Activated CD4-positive, alpha-beta T cell treated with anti-CD3 and anti-CD28 coated beads for 36 hours (primary cell): Measurements from ENCODE around the gene UBXN2A. TPM values are rescaled to one million over a fixed set of nuclear protein-coding genes. Genes with fewer than 3 reads are reported as not detected.
"Not testable (repeated sequence)": the region's sequence is repeated elsewhere in the genome, so short reads cannot be mapped to it uniquely, and the experiment has no call there.

Source experiments
- ATAC-seq: fragments of 200-7000 bp; cut with Tn5 transposase; one replicate; pipeline ENCODE4 v1.10.0; 2021; ENCODE audit warnings: mild to moderate bottlenecking, moderate library complexity
- CTCF ChIA-PET: fragments of 350-600 bp; sonication (Branson Sonifier 250); formaldehyde crosslinking; loops from one replicate; lab custom pipeline; 2021; ENCODE audit warnings: antibody characterized with exemption; lab: Charles Lee
- POLR2A ChIA-PET: fragments of 350-600 bp; sonication (Branson Sonifier 250); formaldehyde crosslinking; loops from one replicate; lab custom pipeline; 2021; ENCODE audit warnings: antibody characterized with exemption, inconsistent platforms; lab: Charles Lee
- DNase-seq: peaks from one replicate; pipeline ENCODE4 v3.0.0-alpha.2; 2020
- H3K27ac Mint-ChIP-seq: one replicate; pipeline ENCODE4 v1.8.0; 2021; ENCODE audit warnings: mixed read lengths
- H3K27me3 Mint-ChIP-seq: one replicate; pipeline ENCODE4 v1.8.0; 2021; ENCODE audit warnings: mixed read lengths
- H3K36me3 Mint-ChIP-seq: one replicate; pipeline ENCODE4 v1.8.0; 2021; ENCODE audit warnings: low read depth, mixed read lengths
- H3K4me1 Mint-ChIP-seq: one replicate; pipeline ENCODE4 v1.8.0; 2021; ENCODE audit warnings: mixed read lengths
- H3K4me3 Mint-ChIP-seq: one replicate; pipeline ENCODE4 v1.8.0; 2021; ENCODE audit warnings: mild to moderate bottlenecking, moderate library complexity, mixed read lengths
- H3K9me3 Mint-ChIP-seq: one replicate; pipeline ENCODE4 v1.8.0; 2021; ENCODE audit warnings: low read depth, mixed read lengths
- intact Hi-C, 2 experiments: fragments of 100-400 bp; cut with DNase I in 1 of 2; cut with micrococcal nuclease in 1 of 2; formaldehyde crosslinking; loops; one replicate each; pipeline versions ENCODE4 v1.14.2 to v1.15.1; 2022 to 2024; cut with DNase I, micrococcal nuclease
- total RNA-seq, 2 experiments: library from RNA; stranded (reverse); gene quantifications; one replicate each; pipeline ENCODE4 v1.2.3, GENCODE V29; 2021

Gene UBXN2A
- total RNA-seq, 2 experiments from 2014 or later = 9.1 to 10.5 TPM

DNA sequence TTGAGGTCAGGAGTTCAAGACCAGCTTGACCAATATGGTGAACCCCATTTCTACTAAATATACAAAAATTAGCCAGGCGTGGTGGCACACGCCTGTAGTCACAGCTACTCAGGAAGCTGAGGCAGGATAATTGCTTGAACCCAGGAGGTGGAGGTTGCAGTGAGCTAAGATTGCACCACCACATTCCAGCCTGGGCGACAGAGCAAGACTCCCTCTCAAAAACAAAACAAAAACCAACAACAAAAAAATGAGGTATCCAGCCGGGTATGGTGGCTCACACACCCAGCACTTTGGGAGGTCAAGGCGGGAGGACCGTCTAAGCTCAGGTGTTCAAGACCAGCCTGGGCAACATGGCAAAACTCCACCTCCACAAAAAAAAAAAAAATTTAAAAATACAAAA, 74.6 kb downstream of the UBXN2A start:
- POLR2A ChIA-PET = interaction anchor here (0.6 to 0.7 kb wide), 2 partner anchors 116 to 489 kb away, joined by 3 to 7 read pairs; no protein-coding TSS in a partner anchor
- H3K27ac Mint-ChIP-seq, ATAC-seq, intact Hi-C loops, H3K9me3 Mint-ChIP-seq, H3K4me3 Mint-ChIP-seq, CTCF ChIA-PET, H3K4me1 Mint-ChIP-seq, H3K36me3 Mint-ChIP-seq, DNase-seq: not testable (repeated sequence)
- peaks cover 21% of the 10 kb centered on the region for H3K27me3 Mint-ChIP-seq

DNA sequence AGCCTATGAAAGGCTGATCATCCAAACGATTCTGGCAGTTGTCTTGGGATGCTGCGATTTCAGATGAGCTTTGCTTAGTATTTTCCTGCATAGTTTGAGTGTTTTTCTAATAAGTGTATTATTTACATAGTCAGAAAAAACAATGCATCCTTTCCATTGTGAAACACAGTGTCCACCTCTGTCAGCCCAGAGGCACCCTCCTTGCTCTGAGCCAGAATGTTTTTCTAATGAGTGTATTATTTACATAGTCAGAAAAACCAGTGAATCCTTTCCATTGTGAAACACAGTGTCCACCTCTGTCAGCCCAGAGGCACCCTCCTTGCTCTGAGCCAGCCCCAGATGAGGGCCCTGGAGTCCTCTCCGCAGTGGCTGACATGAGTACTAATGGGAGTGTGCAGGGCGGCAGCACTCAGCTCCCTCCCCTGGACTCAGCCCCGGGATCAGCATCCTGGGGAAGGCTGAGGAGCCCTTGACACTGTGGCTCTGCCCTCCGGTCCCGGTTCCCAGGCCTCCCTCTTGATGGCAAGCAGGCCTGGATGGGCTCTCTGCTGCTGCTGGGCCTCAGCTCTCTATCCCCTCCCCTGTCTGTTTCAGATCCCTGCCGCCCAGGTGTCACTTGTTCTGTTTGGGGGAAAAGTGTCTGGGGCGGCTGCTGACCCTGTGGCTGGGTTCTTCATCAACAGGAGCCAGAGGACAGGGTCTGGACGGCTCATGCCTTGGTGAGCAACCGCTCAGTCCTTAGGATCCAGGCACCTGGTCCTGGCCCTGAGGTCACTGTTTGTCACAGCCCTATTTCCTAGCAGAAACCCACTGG, 75.5 kb downstream of the UBXN2A start:
- Mint-ChIP-seq H3K9me3 (no peaks in the 10 kb centered on the region), H3K4me3 (no peak overlapping the region), H3K36me3 (no peaks in the 10 kb centered on the region), H3K4me1 (peaks cover 2% of the 10 kb centered on the region), H3K27ac (no peak overlapping the region), H3K27me3 (peaks cover 19% of the 10 kb centered on the region)
- ATAC-seq (no peak), DNase-seq (no peak)
- CTCF ChIA-PET = no interaction called here
- intact Hi-C loops = no loop called here
- POLR2A ChIA-PET = interaction anchor here (0.7 kb wide), 1 partner anchor 490 kb away, joined by 7 read pairs; no protein-coding TSS in a partner anchor

DNA sequence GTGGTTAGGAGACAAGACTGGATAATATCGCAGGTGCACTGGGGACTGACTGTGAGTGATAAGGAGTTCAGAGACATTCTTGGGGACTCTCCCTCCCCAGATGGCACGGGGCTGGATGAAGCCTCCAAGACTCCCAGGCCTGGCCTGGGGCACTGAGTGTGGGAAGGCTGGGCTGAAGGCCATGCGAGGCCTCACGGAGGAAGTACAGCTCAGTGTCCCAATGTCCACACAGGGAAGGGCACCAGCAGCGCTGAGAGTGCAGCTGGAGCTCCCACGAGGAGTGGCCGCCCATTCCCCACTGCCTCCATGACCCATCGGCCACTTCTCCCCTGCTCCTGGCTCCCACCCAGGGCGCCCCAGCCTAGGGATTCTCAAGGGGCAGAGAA, 76.1 kb downstream of the UBXN2A start:
- Mint-ChIP-seq H3K27me3 (peaks cover 14% of the 10 kb centered on the region), H3K9me3 (no peaks in the 10 kb centered on the region), H3K4me1 (no peaks in the 10 kb centered on the region), H3K36me3 (no peaks in the 10 kb centered on the region), H3K27ac (no peak overlapping the region), H3K4me3 (no peak overlapping the region)
- ChIA-PET POLR2A (no interaction called here), CTCF (no interaction called here)
- intact Hi-C loops = no loop called here
- DNase-seq = no peak
- ATAC-seq = no peak

DNA sequence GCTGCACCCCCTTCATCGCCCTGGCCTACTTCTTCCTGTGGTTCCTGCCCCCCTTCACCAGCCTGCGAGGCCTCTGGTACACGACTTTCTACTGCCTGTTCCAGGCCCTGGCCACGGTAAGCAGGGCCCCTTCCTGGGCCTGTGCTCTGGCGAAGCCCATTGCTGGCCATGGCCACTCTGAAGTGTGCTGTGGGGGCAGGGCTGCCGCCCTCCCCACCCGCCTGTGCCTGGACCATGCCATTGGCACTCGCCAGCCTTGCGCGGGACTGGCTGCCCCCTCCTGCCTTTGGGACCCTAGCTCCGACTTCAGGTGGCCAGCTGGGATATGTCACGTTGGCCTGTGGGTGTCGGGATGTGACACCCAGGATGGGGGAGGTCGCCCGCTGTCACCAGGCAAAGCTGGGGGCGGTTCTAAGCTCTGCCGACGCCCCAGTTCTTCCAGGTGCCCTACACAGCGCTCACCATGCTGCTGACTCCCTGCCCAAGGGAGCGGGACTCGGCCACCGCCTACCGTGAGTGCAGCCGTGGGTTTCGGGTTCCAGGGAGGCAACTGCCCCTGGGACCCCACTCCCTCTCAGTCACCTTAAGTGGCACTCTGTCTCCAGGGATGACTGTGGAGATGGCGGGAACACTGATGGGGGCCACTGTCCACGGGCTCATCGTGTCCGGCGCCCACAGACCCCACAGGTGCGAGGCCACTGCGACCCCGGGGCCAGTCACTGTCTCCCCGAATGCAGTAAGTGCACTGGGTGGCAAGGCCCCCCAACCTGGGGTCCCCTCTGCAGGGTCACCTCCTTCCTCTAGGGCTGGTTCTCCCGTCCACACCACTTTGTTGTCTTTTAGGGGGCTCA, 76.8 kb downstream of the UBXN2A start:
- CTCF ChIA-PET = no interaction called here
- ATAC-seq (no peak), DNase-seq (no peak)
- Mint-ChIP-seq H3K4me1 (no peaks in the 10 kb centered on the region), H3K36me3 (no peaks in the 10 kb centered on the region), H3K4me3 (no peak overlapping the region), H3K27me3 (peaks cover 8% of the 10 kb centered on the region), H3K9me3 (no peaks in the 10 kb centered on the region), H3K27ac (no peak overlapping the region)
- POLR2A ChIA-PET = no interaction called here
- intact Hi-C loops = no loop called here

DNA sequence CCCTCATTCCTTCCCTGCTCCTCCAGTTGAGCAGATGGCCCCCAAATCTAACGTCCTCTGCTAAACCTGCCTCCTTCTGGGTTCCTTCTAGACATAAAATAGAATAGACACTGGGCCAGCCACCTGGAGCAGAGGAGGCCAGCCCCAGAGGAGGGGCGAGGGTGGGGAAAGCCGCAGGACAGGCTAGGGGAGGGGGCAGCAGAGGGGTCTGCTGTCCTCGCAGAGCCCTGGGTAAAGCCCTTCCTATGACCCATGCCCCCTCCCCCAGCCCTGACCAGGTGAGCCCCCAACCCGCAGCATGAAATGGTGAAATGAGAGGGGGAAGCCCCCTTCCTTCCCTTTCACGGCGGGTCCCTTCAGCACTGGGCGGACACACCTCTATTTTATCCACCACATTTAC, 77.4 kb downstream of the UBXN2A start:
- Mint-ChIP-seq H3K4me1 (no peaks in the 10 kb centered on the region), H3K36me3 (peaks cover 2% of the 10 kb centered on the region), H3K27ac (no peak overlapping the region), H3K4me3 (no peak overlapping the region), H3K27me3 (peaks cover 3% of the 10 kb centered on the region), H3K9me3 (no peaks in the 10 kb centered on the region)
- intact Hi-C loops = no loop called here
- CTCF ChIA-PET = no interaction called here
- POLR2A ChIA-PET = no interaction called here
- ATAC-seq (no peak), DNase-seq (no peak)

DNA sequence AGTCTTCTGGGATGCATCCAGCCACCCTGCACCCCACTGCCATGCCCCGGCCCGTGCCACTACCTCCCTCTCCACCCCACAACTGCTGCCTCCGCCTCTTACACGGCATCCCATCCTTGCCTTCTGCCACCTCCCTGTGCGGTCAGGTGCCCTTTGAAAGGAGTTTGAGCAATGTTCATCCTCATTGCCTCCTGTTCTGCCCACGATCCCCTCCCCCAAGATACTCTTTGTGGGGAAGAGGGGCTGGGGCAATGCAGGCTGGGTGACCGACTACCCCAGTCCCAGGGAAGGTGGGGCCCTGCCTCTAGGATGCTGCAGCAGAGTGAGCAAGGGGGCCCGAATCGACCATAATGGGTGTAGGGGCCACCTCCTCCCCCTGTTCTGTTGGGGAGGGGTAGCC, 78.0 kb downstream of the UBXN2A start:
- intact Hi-C loops = no loop called here
- ChIA-PET CTCF (no interaction called here), POLR2A (no interaction called here)
- DNase-seq = no peak
- Mint-ChIP-seq H3K36me3 (peaks cover 4% of the 10 kb centered on the region), H3K9me3 (no peaks in the 10 kb centered on the region), H3K4me1 (no peaks in the 10 kb centered on the region), H3K27ac (no peak overlapping the region), H3K27me3 (peaks cover 3% of the 10 kb centered on the region), H3K4me3 (no peak overlapping the region)
- ATAC-seq = no peak

DNA sequence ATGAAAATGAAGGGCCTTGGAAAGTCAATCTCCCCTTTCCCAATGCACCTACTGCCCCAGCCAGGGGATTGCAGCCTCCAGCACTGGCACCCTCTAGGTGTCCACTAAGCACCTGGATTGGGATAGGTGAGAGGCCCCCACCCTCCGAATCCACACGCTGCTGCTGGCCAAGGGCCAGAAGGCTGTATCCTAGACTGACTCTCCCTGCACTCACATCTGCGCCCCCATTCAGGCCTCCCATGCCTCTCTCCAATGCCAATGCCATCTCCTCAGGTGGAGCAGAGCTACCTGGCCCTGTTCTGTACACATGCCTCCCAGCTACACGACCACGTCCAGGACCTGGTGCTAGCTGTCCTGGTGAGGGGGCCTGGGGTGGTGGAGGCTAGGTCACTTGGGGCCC, 79.5 kb downstream of the UBXN2A start:
- no peaks in the 10 kb centered on the region for H3K4me1 Mint-ChIP-seq
- DNase-seq (no peak), ATAC-seq (no peak)
- no peaks in the 10 kb centered on the region for H3K27me3 Mint-ChIP-seq
- H3K27ac Mint-ChIP-seq = no peak overlapping the region
- H3K36me3 Mint-ChIP-seq = peaks cover 7% of the 10 kb centered on the region
- CTCF ChIA-PET = no interaction called here
- H3K4me3 Mint-ChIP-seq = no peak overlapping the region
- intact Hi-C loops = no loop called here
- no peaks in the 10 kb centered on the region for H3K9me3 Mint-ChIP-seq
- POLR2A ChIA-PET = no interaction called here

DNA sequence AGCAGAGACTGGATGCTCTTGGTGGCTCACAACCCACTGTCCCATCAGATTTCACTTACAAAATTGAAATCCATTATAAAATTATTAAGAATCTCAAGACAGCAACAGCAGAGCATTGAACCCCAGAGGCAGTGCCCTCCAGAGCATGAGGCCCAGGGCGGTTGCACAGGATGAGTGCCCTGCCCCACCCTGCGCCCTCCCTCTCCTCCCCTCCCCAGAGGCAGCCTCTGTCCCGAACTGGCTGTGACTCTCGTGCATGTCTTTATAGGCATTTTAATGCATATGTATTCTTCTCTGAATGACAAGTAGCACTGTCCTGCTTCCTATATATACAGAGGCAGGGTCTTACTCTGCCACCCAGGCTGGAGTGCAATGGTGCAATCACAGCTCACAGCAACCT, 80.0 kb downstream of the UBXN2A start:
- CTCF ChIA-PET = interaction anchor here (0.6 to 0.9 kb wide), 3 partner anchors 138 to 360 kb away, joined by 3 read pairs; no protein-coding TSS in a partner anchor
- intact Hi-C loops = no loop called here
- H3K36me3 Mint-ChIP-seq = peaks cover 7% of the 10 kb centered on the region
- ATAC-seq = no peak
- H3K27ac Mint-ChIP-seq = no peak overlapping the region
- POLR2A ChIA-PET = no interaction called here
- H3K4me1 Mint-ChIP-seq = no peaks in the 10 kb centered on the region
- DNase-seq = no peak
- H3K27me3 Mint-ChIP-seq = no peaks in the 10 kb centered on the region
- no peaks in the 10 kb centered on the region for H3K9me3 Mint-ChIP-seq
- no peak overlapping the region for H3K4me3 Mint-ChIP-seq

DNA sequence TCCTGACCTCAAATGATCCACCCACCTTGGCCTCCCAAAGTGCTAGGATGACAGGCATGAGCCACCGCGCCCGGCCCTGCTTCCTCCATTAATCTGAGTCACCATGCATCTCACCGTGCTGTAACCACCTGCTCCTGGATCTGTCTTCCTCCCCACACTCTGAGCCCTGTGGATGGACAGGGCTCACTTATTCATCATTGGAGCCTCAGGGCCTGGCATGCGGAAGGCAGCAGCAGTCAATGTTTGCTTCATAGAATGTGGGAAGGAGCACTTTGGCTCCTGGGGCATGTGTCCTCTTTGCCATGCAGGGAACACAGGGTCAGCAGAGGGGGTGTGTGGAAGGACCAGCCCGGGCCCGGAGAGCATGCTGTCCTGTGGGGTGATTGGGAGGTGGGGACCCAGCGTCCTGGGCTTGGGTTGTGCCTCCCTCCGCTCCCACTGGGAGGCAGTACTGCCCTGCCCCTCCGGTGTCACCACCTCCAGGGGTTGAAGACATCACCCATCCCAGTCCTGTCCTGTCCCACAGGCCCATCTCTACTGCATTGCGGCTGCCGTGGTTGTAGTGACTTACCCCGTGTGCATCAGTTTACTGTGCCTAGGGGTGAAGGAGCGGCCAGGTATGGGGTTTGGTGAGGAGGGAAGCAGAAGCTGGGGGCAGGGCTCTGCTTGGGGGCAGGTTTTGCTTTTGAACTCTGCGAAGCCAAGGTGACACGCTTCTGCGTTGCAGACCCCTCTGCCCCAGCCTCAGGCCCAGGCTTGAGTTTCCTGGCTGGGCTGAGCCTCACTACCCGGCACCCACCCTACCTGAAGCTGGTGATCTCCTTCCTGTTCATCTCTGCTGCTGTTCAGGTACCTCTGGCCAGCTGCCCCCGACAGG, 81.1 kb downstream of the UBXN2A start:
- intact Hi-C loops = loop anchor here in 1 of 2 experiments (1.0 kb wide), 2 partner anchors 63 to 143 kb away; partner anchors contain the start of gene TP53I3
- Mint-ChIP-seq H3K4me3 (no peak overlapping the region), H3K27me3 (no peaks in the 10 kb centered on the region), H3K27ac (no peak overlapping the region), H3K36me3 (peaks cover 7% of the 10 kb centered on the region), H3K4me1 (no peaks in the 10 kb centered on the region), H3K9me3 (no peaks in the 10 kb centered on the region)
- peak; percentile 53 for DNase-seq
- ATAC-seq = peak; percentile 81
- ChIA-PET CTCF (interaction anchor here (0.7 to 0.9 kb wide), 3 partner anchors 137 to 983 kb away, joined by 3 read pairs; no protein-coding TSS in a partner anchor), POLR2A (no interaction called here)

DNA sequence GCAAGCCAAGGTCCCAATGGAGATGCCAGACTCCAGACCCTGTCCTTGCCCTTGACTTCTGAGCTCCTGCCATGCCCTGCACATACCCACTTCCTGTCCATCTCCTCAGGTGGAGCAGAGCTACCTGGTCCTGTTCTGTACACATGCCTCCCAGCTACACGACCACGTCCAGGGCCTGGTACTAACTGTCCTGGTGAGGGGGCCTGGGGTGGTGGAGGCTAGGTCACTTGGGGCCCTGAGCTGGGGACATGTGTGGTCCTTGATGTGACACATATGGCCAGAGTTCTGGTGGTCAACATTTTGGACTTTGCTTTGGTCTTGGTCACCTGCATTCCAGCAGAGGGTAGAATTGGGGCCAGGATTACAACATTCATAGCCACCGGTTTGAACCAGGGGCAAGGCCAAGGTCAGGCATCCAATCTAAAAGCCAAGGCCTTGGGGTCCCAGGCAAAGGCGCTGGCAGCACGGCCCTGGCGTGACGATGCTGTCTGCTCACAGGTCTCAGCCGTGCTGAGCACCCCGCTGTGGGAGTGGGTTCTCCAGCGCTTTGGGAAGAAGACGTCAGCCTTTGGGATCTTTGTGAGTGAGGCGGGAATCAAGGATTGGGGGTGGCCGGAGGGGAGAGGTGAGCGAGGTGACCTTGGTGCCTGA, 82.2 kb downstream of the UBXN2A start:
- ChIA-PET CTCF (interaction anchor here (0.6 to 0.7 kb wide), 2 partner anchors 580 to 982 kb away, joined by 3 to 4 read pairs; no protein-coding TSS in a partner anchor), POLR2A (no interaction called here)
- Mint-ChIP-seq H3K9me3 (no peaks in the 10 kb centered on the region), H3K4me3 (no peak overlapping the region), H3K36me3 (peaks cover 9% of the 10 kb centered on the region), H3K4me1 (no peaks in the 10 kb centered on the region), H3K27me3 (no peaks in the 10 kb centered on the region), H3K27ac (no peak overlapping the region)
- ATAC-seq (no peak), DNase-seq (no peak)
- intact Hi-C loops = no loop called here
